ENCODE results near the gene ATP1B4. TPM values are rescaled to one million over a fixed set of nuclear protein-coding genes. Genes with fewer than 3 reads are reported as not detected.

The ATP1B4 gene
- polyA plus RNA-seq, 1 donor (not counting 4 experiments of a cell fraction or from before 2014, with no cell fraction given): not detected

- DNase-seq (ENCODE audit: low read depth, low spot score) (no peak), FAIRE-seq (no peak)
- no peaks in the 10 kb centered on the region for H3K9me3 ChIP-seq (ENCODE audit: control insufficient read depth, low read depth, low read length)
- no peaks in the 10 kb centered on the region for H3K4me1 ChIP-seq (ENCODE audit: control insufficient read depth, extremely low read depth, insufficient read depth, low read length)
- no peak overlapping the region for H3K4me2 ChIP-seq (ENCODE audit: control insufficient read depth, extremely low read depth, insufficient read depth, low read depth, low read length)
- dilution Hi-C loops (cut with MboI; ENCODE audit: extremely low pct_ligation_motif_present, low sequenced_read_pairs): no loop called here
- no peak overlapping the region for H3K27ac ChIP-seq (ENCODE audit: control insufficient read depth, insufficient read depth, low read length)
- TF ChIP-seq CTCF (optimal IDR thresholded peaks at IDR 0.05 in 1 of 3, IDR thresholded peaks at IDR 0.05 in 1 of 3, conservative IDR thresholded peaks at IDR 0.05 in 1 of 3; ENCODE audit: extremely low read depth in 1 of 3, insufficient read depth in 2 of 3, low read length in 3 of 3): no peak
- TF ChIP-seq EZH2 (IDR thresholded peaks at IDR 0.05; ENCODE audit: low read length): no peak
- no peaks in the 10 kb centered on the region for H3K9me1 ChIP-seq (ENCODE audit: control insufficient read depth, extremely low read depth, insufficient read depth, low read length)
- no peaks in the 10 kb centered on the region for H3K27me3 ChIP-seq (ENCODE audit: control insufficient read depth, extremely low read depth, insufficient read depth, low read length)
- H3K4me3 ChIP-seq (ENCODE audit: control insufficient read depth in 2 of 3, extremely low read depth in 1 of 3, insufficient read depth in 2 of 3, low read depth in 1 of 3, low read length in 3 of 3): no peak overlapping the region
- H3K79me2 ChIP-seq (ENCODE audit: control insufficient read depth, insufficient read depth, low read length): no peaks in the 10 kb centered on the region
- H3K9ac ChIP-seq (ENCODE audit: control insufficient read depth, extremely low read depth, insufficient read depth, low read length): no peak overlapping the region
- no peaks in the 10 kb centered on the region for H4K20me1 ChIP-seq (ENCODE audit: control insufficient read depth, extremely low read depth, insufficient read depth, low read length)
- no peak overlapping the region for H2AFZ ChIP-seq (ENCODE audit: control insufficient read depth, low read length)
- no peaks in the 10 kb centered on the region for H3K36me3 ChIP-seq (ENCODE audit: control insufficient read depth in 2 of 2, extremely low read depth in 1 of 2, insufficient read depth in 2 of 2, low read length in 2 of 2)
Measured at GRCh38 chrX:120378570-120378969, 16.7 kb downstream of the ATP1B4 start.

GRCh38 chrX:120379937-120380681 is 18.2 kb downstream of the ATP1B4 start:
- Histone ChIP-seq H3K9me1 (ENCODE audit: control insufficient read depth, extremely low read depth, insufficient read depth, low read length) (no peaks in the 10 kb centered on the region), H3K79me2 (ENCODE audit: control insufficient read depth, insufficient read depth, low read length) (no peaks in the 10 kb centered on the region), H3K27me3 (ENCODE audit: control insufficient read depth, extremely low read depth, insufficient read depth, low read length) (no peaks in the 10 kb centered on the region), H3K4me2 (ENCODE audit: control insufficient read depth, extremely low read depth, insufficient read depth, low read depth, low read length) (no peak overlapping the region), H3K27ac (ENCODE audit: control insufficient read depth, insufficient read depth, low read length) (no peak overlapping the region), H2AFZ (ENCODE audit: control insufficient read depth, low read length) (no peak overlapping the region), H4K20me1 (ENCODE audit: control insufficient read depth, extremely low read depth, insufficient read depth, low read length) (no peaks in the 10 kb centered on the region), H3K4me3 (ENCODE audit: control insufficient read depth in 2 of 3, extremely low read depth in 1 of 3, insufficient read depth in 2 of 3, low read depth in 1 of 3, low read length in 3 of 3) (no peak overlapping the region), H3K36me3 (ENCODE audit: control insufficient read depth in 2 of 2, extremely low read depth in 1 of 2, insufficient read depth in 2 of 2, low read length in 2 of 2) (no peaks in the 10 kb centered on the region), H3K4me1 (ENCODE audit: control insufficient read depth, extremely low read depth, insufficient read depth, low read length) (no peaks in the 10 kb centered on the region), H3K9me3 (ENCODE audit: control insufficient read depth, low read depth, low read length) (no peaks in the 10 kb centered on the region), H3K9ac (ENCODE audit: control insufficient read depth, extremely low read depth, insufficient read depth, low read length) (no peak overlapping the region)
- FAIRE-seq (no peak), DNase-seq (ENCODE audit: low read depth, low spot score) (no peak)
- TF ChIP-seq CTCF (optimal IDR thresholded peaks at IDR 0.05 in 1 of 3, IDR thresholded peaks at IDR 0.05 in 1 of 3, conservative IDR thresholded peaks at IDR 0.05 in 1 of 3; ENCODE audit: extremely low read depth in 1 of 3, insufficient read depth in 2 of 3, low read length in 3 of 3): no peak
- no peak for TF ChIP-seq EZH2 (IDR thresholded peaks at IDR 0.05; ENCODE audit: low read length)
- dilution Hi-C loops (cut with MboI; ENCODE audit: extremely low pct_ligation_motif_present, low sequenced_read_pairs): no loop called here

All from keratinocyte (primary cell).